IMR-90 (cell line): ENCODE measurements around the gene SEPHS1. TPM values are rescaled to one million over a fixed set of nuclear protein-coding genes. Genes with fewer than 3 reads are reported as not detected.

Source experiments
- ATAC-seq: fragments of 200-7000 bp; cut with Tn5 transposase; 2 replicates; pipeline ENCODE4 v1.9.1; 2020; ENCODE audit warnings: low read depth, mild to moderate bottlenecking, moderate library complexity
- BruUV-seq: library from RNA; stranded (reverse); fragments of 400-500 nt; replicated peaks from 2 replicates; lab custom pipeline; 2021; lab: Mats Ljungman, UMichigan
- CTCF ChIA-PET: fragments of 300-600 bp; formaldehyde crosslinking; extraction: SDS; loops from one replicate; lab custom pipeline; 2021; ENCODE audit warnings: antibody characterized with exemption; lab: Yijun Ruan, JAX
- POLR2A ChIA-PET: fragments of 300-600 bp; sonication (Branson Sonifier 250); formaldehyde crosslinking; loops from one replicate; lab custom pipeline; 2022; ENCODE audit warnings: antibody characterized with exemption; ENCODE audit not compliant: unreplicated experiment; lab: Charles Lee
- DNase-seq: peaks from one replicate; pipeline ENCODE4 v3.0.0; 2013
- H2AFZ ChIP-seq: replicated peaks from 2 replicates; pipeline ENCODE3; 2013; ENCODE audit warnings: low read length, mild to moderate bottlenecking; ENCODE audit not compliant: poor library complexity
- H2AK5ac ChIP-seq: 2 replicates; pipeline ENCODE4 v1.6.1; 2013; ENCODE audit warnings: low read depth, low read length, inconsistent platforms
- H2AK9ac ChIP-seq: replicated peaks from 2 replicates; pipeline ENCODE3; 2013; ENCODE audit warnings: mild to moderate bottlenecking, low read depth, low read length, moderate library complexity; ENCODE audit not compliant: poor library complexity
- H2BK120ac ChIP-seq: 2 replicates; pipeline ENCODE4 v1.6.1; 2013; ENCODE audit warnings: low read depth, low read length, inconsistent platforms
- H2BK15ac ChIP-seq: 3 replicates; pipeline ENCODE4 v1.6.1; 2013; ENCODE audit warnings: low read depth, low read length, inconsistent platforms
- H2BK20ac ChIP-seq: 2 replicates; pipeline ENCODE4 v1.6.1; 2013; ENCODE audit warnings: low read depth, mild to moderate bottlenecking, inconsistent platforms, low read length, moderate library complexity
- H2BK5ac ChIP-seq: 2 replicates; pipeline ENCODE4 v1.6.1; 2013; ENCODE audit warnings: mild to moderate bottlenecking, low read depth, low read length, inconsistent platforms; ENCODE audit not compliant: poor library complexity, severe bottlenecking
- H3K14ac ChIP-seq: replicated peaks from 2 replicates; pipeline ENCODE4 v1.6.1; 2013; ENCODE audit warnings: low read depth, low read length, inconsistent platforms
- H3K18ac ChIP-seq: 2 replicates; pipeline ENCODE4 v1.6.1; 2013; ENCODE audit warnings: low read depth, low read length, control low read depth
- H3K23ac ChIP-seq: 2 replicates; pipeline ENCODE4 v1.6.1; 2013; ENCODE audit warnings: low read depth, low read length, inconsistent platforms
- H3K27ac ChIP-seq: 2 replicates; pipeline ENCODE4 v1.5.1; 2013; ENCODE audit warnings: mild to moderate bottlenecking, control low read depth, low read length; ENCODE audit not compliant: insufficient read depth
- H3K27me3 ChIP-seq: 2 replicates; pipeline ENCODE4 v1.6.1; 2013; ENCODE audit warnings: low read length; ENCODE audit not compliant: control insufficient read depth, insufficient read depth
- H3K36me3 ChIP-seq: 2 replicates; pipeline ENCODE4 v1.6.1; 2013; ENCODE audit warnings: low read length, mixed read lengths; ENCODE audit not compliant: control insufficient read depth, insufficient read depth
- H3K4ac ChIP-seq: 2 replicates; pipeline ENCODE4 v1.6.1; 2013; ENCODE audit warnings: low read depth, low read length, inconsistent platforms
- H3K4me1 ChIP-seq: 2 replicates; pipeline ENCODE4 v1.6.1; 2013; ENCODE audit warnings: low read length, mixed read lengths; ENCODE audit not compliant: control insufficient read depth, insufficient read depth
- H3K4me2 ChIP-seq: 2 replicates; pipeline ENCODE4 v1.6.1; 2013; ENCODE audit warnings: low read depth, mild to moderate bottlenecking, control low read depth, low read length, moderate library complexity
- H3K4me3 ChIP-seq: 2 replicates; pipeline ENCODE4 v1.5.1; 2013; ENCODE audit warnings: low read depth, mild to moderate bottlenecking, control low read depth, low read length, moderate library complexity; ENCODE audit not compliant: insufficient read depth
- H3K56ac ChIP-seq: 2 replicates; pipeline ENCODE4 v1.6.1; 2013; ENCODE audit warnings: low read length, inconsistent platforms; ENCODE audit not compliant: insufficient read depth; ENCODE audit errors: extremely low read depth
- H3K79me1 ChIP-seq, 2 experiments: 2 replicates each; pipeline ENCODE4 v1.6.1; 2013; ENCODE audit warnings: low read length in 2 of 2, inconsistent platforms in 1 of 2, low read depth in 1 of 2
- H3K9ac ChIP-seq: 2 replicates; pipeline ENCODE4 v1.6.1; 2013; ENCODE audit warnings: low read depth, low read length, control low read depth
- H3K9me1 ChIP-seq: 2 replicates; pipeline ENCODE4 v1.6.1; 2013; ENCODE audit warnings: low read length, inconsistent platforms; ENCODE audit not compliant: insufficient read depth
- H3K9me3 ChIP-seq: 2 replicates; pipeline ENCODE4 v1.6.1; 2013; ENCODE audit warnings: low read length; ENCODE audit not compliant: control insufficient read depth, insufficient read depth
- H4K20me1 ChIP-seq: 2 replicates; pipeline ENCODE4 v1.6.1; 2013; ENCODE audit warnings: low read length, inconsistent platforms; ENCODE audit not compliant: insufficient read depth
- H4K5ac ChIP-seq: 2 replicates; pipeline ENCODE4 v1.6.1; 2013; ENCODE audit warnings: mild to moderate bottlenecking, low read depth, low read length, control low read depth
- H4K8ac ChIP-seq, 2 experiments: 2 replicates each; pipeline ENCODE4 v1.6.1; 2013; ENCODE audit warnings: low read depth in 2 of 2, low read length in 2 of 2, control low read depth in 1 of 2, inconsistent platforms in 1 of 2
- H4K91ac ChIP-seq: 2 replicates; pipeline ENCODE4 v1.6.1; 2013; ENCODE audit warnings: low read depth, low read length, inconsistent platforms; ENCODE audit not compliant: insufficient read depth
- CEBPB ChIP-seq: IDR thresholded peaks from 2 replicates; pipeline ENCODE4 v1.6.1; 2012; ENCODE audit warnings: low read depth, low read length, improper control_type of control experiment
- CHD1 ChIP-seq: IDR thresholded peaks from 2 replicates; pipeline ENCODE4 v1.6.1; 2012; ENCODE audit warnings: low read depth, low read length, improper control_type of control experiment
- MAFK ChIP-seq: IDR thresholded peaks from 2 replicates; pipeline ENCODE4 v1.6.1; 2012; ENCODE audit warnings: low read depth, low read length, improper control_type of control experiment
- MXI1 ChIP-seq: IDR thresholded peaks from 2 replicates; pipeline ENCODE4 v1.6.1; 2012; ENCODE audit warnings: low read depth, mild to moderate bottlenecking, low read length, moderate library complexity, borderline replicate concordance
- POLR2A ChIP-seq: IDR thresholded peaks from 2 replicates; pipeline ENCODE4 v1.6.1; 2012; ENCODE audit warnings: mild to moderate bottlenecking, low read depth, low read length
- RCOR1 ChIP-seq: IDR thresholded peaks from 2 replicates; pipeline ENCODE4 v1.6.1; 2012; ENCODE audit warnings: mild to moderate bottlenecking, low read length, improper control_type of control experiment; ENCODE audit not compliant: insufficient replicate concordance
- SMC3 ChIP-seq: fragments of 150-350 bp; IDR thresholded peaks from 2 replicates; pipeline ENCODE4 v1.6.1; 2016; ENCODE audit warnings: low read depth, mild to moderate bottlenecking, antibody characterized with exemption, low read length, moderate library complexity
- WGBS, 2 experiments: methylation state at CpG; one replicate each; pipeline versions ENCODE4 v1.1.5 to v1.1.7; 2013; ENCODE audit warnings: missing lambda C conversion rate in 2 of 2; ENCODE audit not compliant: insufficient read length in 1 of 2; ENCODE audit errors: extremely low coverage in 2 of 2; 5-methylcytosine and 5-hydroxymethylcytosine counted together
- dilution Hi-C: fragments of 300-500 bp; cut with HindIII; formaldehyde crosslinking; loops from one replicate; pipeline ENCODE4 v1.14.3; 2018; ENCODE audit warnings: low sequenced_read_pairs; ENCODE audit not compliant: unreplicated experiment
- in situ Hi-C: fragments of 300-500 bp; cut with MboI; formaldehyde crosslinking; loops from 3 replicates; pipeline ENCODE4 v1.14.3; 2019; ENCODE audit warnings: low sequenced_read_pairs, inconsistent platforms, mixed read lengths
- intact Hi-C: fragments of 100-400 bp; cut with micrococcal nuclease; formaldehyde crosslinking; loops from 2 replicates; pipeline ENCODE4 v1.10.0; 2022
- polyA plus RNA-seq, 3 experiments: library from polyadenylated mRNA; depleted of rRNA; stranded (reverse); fragments of >200 nt; gene quantifications; 2 replicates each; pipeline ENCODE4 v1.2.3, GENCODE V29; 2012; ENCODE audit warnings: low replicate concordance in 1 of 3
- total RNA-seq: library from RNA; depleted of rRNA; stranded (reverse); fragments of >200 nt; gene quantifications from 2 replicates; pipeline ENCODE4 v1.2.3, GENCODE V29; 2012
- TF ChIP-seq, protein P1 (sequence below): fragments of 150-350 bp; IDR thresholded peaks from 2 replicates; pipeline ENCODE4 v1.6.1; 2017; ENCODE audit warnings: mild to moderate bottlenecking, antibody characterized with exemption, low read length, low read depth
- TF ChIP-seq, protein P2 (sequence below): conservative IDR thresholded peaks from 2 replicates; pipeline ENCODE4 v1.5.1; 2012; ENCODE audit warnings: mild to moderate bottlenecking, low read depth, low read length, improper control_type of control experiment

SEPHS1 gene
- total and polyA plus RNA-seq, 2 of the 4 experiments (the other 2 are of a cell fraction): 39.4 to 69.4 TPM

- no peaks in the 10 kb centered on the region for H3K27me3 ChIP-seq
- no peak overlapping the region for H2BK15ac ChIP-seq
- H4K20me1 ChIP-seq: no peaks in the 10 kb centered on the region
- H2BK5ac ChIP-seq: no peak overlapping the region
- H3K79me1 ChIP-seq: no peaks in the 10 kb centered on the region
- DNase-seq: no peak
- H4K5ac ChIP-seq: no peak overlapping the region
- no peak overlapping the region for H2AFZ ChIP-seq
- no peak overlapping the region for H3K56ac ChIP-seq
- no peak overlapping the region for H4K8ac ChIP-seq
- no peak overlapping the region for H3K18ac ChIP-seq
- H3K4me2 ChIP-seq: no peak overlapping the region
- no peak overlapping the region for H2BK20ac ChIP-seq
- no peak overlapping the region for H2BK120ac ChIP-seq
- ChIA-PET CTCF (no interaction called here), POLR2A (no interaction called here)
- no peaks in the 10 kb centered on the region for H3K4me1 ChIP-seq
- H3K23ac ChIP-seq: no peak overlapping the region
- no peaks in the 10 kb centered on the region for H3K9me3 ChIP-seq
- no peak overlapping the region for H3K14ac ChIP-seq
- no peak overlapping the region for H2AK9ac ChIP-seq
- peaks cover 24% of the 10 kb centered on the region for H3K36me3 ChIP-seq
- intact Hi-C loops: no loop called here
- H3K4me3 ChIP-seq: no peak overlapping the region
- in situ Hi-C loops: no loop called here
- H3K27ac ChIP-seq: no peak overlapping the region
- dilution Hi-C loops: no loop called here
- H3K9me1 ChIP-seq: no peaks in the 10 kb centered on the region
- BruUV-seq: no TSS peak
- H3K9ac ChIP-seq: no peak overlapping the region
- H3K4ac ChIP-seq: no peak overlapping the region
- TF ChIP-seq POLR2A (no peak), CEBPB (no peak), SMC3 (no peak), CHD1 (no peak), MXI1 (no peak), MAFK (no peak), RCOR1 (no peak)
- TF ChIP-seq, protein P1, sequence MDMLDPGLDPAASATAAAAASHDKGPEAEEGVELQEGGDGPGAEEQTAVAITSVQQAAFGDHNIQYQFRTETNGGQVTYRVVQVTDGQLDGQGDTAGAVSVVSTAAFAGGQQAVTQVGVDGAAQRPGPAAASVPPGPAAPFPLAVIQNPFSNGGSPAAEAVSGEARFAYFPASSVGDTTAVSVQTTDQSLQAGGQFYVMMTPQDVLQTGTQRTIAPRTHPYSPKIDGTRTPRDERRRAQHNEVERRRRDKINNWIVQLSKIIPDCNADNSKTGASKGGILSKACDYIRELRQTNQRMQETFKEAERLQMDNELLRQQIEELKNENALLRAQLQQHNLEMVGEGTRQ: no peak
- TF ChIP-seq, protein P2, sequence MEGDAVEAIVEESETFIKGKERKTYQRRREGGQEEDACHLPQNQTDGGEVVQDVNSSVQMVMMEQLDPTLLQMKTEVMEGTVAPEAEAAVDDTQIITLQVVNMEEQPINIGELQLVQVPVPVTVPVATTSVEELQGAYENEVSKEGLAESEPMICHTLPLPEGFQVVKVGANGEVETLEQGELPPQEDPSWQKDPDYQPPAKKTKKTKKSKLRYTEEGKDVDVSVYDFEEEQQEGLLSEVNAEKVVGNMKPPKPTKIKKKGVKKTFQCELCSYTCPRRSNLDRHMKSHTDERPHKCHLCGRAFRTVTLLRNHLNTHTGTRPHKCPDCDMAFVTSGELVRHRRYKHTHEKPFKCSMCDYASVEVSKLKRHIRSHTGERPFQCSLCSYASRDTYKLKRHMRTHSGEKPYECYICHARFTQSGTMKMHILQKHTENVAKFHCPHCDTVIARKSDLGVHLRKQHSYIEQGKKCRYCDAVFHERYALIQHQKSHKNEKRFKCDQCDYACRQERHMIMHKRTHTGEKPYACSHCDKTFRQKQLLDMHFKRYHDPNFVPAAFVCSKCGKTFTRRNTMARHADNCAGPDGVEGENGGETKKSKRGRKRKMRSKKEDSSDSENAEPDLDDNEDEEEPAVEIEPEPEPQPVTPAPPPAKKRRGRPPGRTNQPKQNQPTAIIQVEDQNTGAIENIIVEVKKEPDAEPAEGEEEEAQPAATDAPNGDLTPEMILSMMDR: no peak
- no peak overlapping the region for H4K91ac ChIP-seq
- no peak overlapping the region for H2AK5ac ChIP-seq
- no peak for ATAC-seq
- WGBS, 2 experiments: no CpG with 5 or more reads among the region's 7 CpGs
Measured at GRCh38 chr10:13319166-13319565, 28.9 kb downstream of the SEPHS1 start.
